Colonic mucosa (tissue), 4 donors: ENCODE results near the gene UCP1. TPM values are rescaled to one million over a fixed set of nuclear protein-coding genes. Genes with fewer than 3 reads are reported as not detected.
"Not testable (repeated sequence)": the region's sequence is repeated elsewhere in the genome, so short reads cannot be mapped to it uniquely, and the experiment has no call there.

ENCODE experiments used
- DNase-seq: peaks from one replicate; pipeline ENCODE4 v3.0.0-alpha.2; 2020
- H3K27ac ChIP-seq: fragments of 200-600 bp; one replicate; pipeline ENCODE4 v1.8.0; 2021
- H3K27me3 ChIP-seq: fragments of 200-600 bp; one replicate; pipeline ENCODE4 v1.8.0; 2021
- H3K36me3 ChIP-seq: fragments of 200-600 bp; one replicate; pipeline ENCODE4 v1.8.0; 2021
- H3K4me1 ChIP-seq: fragments of 200-600 bp; one replicate; pipeline ENCODE4 v1.8.0; 2021; ENCODE audit warnings: mild to moderate bottlenecking
- H3K4me3 ChIP-seq: fragments of 200-600 bp; one replicate; pipeline ENCODE4 v1.8.0; 2021
- H3K9ac ChIP-seq, 2 donors: one replicate each; pipeline ENCODE4 v1.7.0; 2013; ENCODE audit warnings: control low read depth in 2 of 2, low read depth in 2 of 2, low read length in 2 of 2
- H3K9me3 ChIP-seq: fragments of 200-600 bp; one replicate; pipeline ENCODE4 v1.8.0; 2021
- CTCF ChIP-seq: fragments of 200-600 bp; IDR thresholded peaks from one replicate; pipeline ENCODE4 v1.8.0; 2022; ENCODE audit warnings: antibody characterized with exemption, mild to moderate bottlenecking
- intact Hi-C: fragments of 100-400 bp; cut with DNase I; formaldehyde crosslinking; loops from one replicate; pipeline ENCODE4 v1.14.1; 2022
- total RNA-seq, 2 donors: library from RNA; stranded (reverse); fragmentation: NEBNext Ultra II Directional in 1 of 2; extraction: Animal tissue kit (Norgen Biotek cat#: 25700) in 1 of 2; gene quantifications; one replicate each; pipeline ENCODE4 v1.2.1, GENCODE V29; 2021
- donor health status: healthy.
- donor health status: DM: no; HTN: no; CAD: no.
- donor health status: DM: no; HTN: no; CAD: no.

Gene UCP1
- total RNA-seq, 2 donors from 2014 or later, result not detected

- no peaks in the 10 kb centered on the region for H3K27me3 ChIP-seq
- H3K4me3 ChIP-seq, result no peak overlapping the region
- H3K36me3 ChIP-seq, result no peaks in the 10 kb centered on the region
- no peak overlapping the region for H3K9ac ChIP-seq
- H3K4me1 ChIP-seq, result no peaks in the 10 kb centered on the region
- no peak for DNase-seq
- intact Hi-C loops, result no loop called here
- no peaks in the 10 kb centered on the region for H3K9me3 ChIP-seq
- H3K27ac ChIP-seq, result no peak overlapping the region
- no peak for TF ChIP-seq CTCF
These were observed 34.7 kb downstream of the UCP1 start for GRCh38 chr4:140533951-140534480.

- no peaks in the 10 kb centered on the region for H3K9me3 ChIP-seq
- H3K27ac ChIP-seq, result no peak overlapping the region
- no peak overlapping the region for H3K9ac ChIP-seq
- no peaks in the 10 kb centered on the region for H3K27me3 ChIP-seq
- no peaks in the 10 kb centered on the region for H3K4me1 ChIP-seq
- no peak for TF ChIP-seq CTCF
- intact Hi-C loops, result no loop called here
- H3K36me3 ChIP-seq, result no peaks in the 10 kb centered on the region
- H3K4me3 ChIP-seq, result no peak overlapping the region
- DNase-seq, result no peak
These were observed 39.3 kb downstream of the UCP1 start for GRCh38 chr4:140529434-140529833.

GRCh38 chr4:140523857-140524742 is 44.7 kb downstream of the UCP1 start, which contains the start of gene ELMOD2:
Gene ELMOD2, plus strand, starts transcription at chr4:140524168. Its CDS starts 1,261 bp downstream, at chr4:140525429.
- intact Hi-C loops, result no loop called here
- Histone ChIP-seq H3K27me3 (no peaks in the 10 kb centered on the region), H3K4me3 (peak within 1 kb of the TSS; percentile 84), H3K27ac (peak within 1 kb of the TSS; percentile 71), H3K36me3 (no peaks in the 10 kb centered on the region), H3K4me1 (no peaks in the 10 kb centered on the region), H3K9me3 (no peaks in the 10 kb centered on the region), H3K9ac (peak within 1 kb of the TSS; percentile 89 to 92)
- peak; percentile 99 for DNase-seq
- peak; percentile 94 for TF ChIP-seq CTCF

- H3K27me3 ChIP-seq, result no peaks in the 10 kb centered on the region
- no peaks in the 10 kb centered on the region for H3K4me1 ChIP-seq
- peak overlapping the region; percentile 84 for H3K4me3 ChIP-seq
- H3K9ac ChIP-seq, result peak overlapping the region in 1 of 2 donors; percentile 9
- TF ChIP-seq CTCF, result no peak
- no peak for DNase-seq
- intact Hi-C loops, result no loop called here
- no peak overlapping the region for H3K27ac ChIP-seq
- no peaks in the 10 kb centered on the region for H3K36me3 ChIP-seq
- no peaks in the 10 kb centered on the region for H3K9me3 ChIP-seq
These were observed 45.3 kb downstream of the UCP1 start for GRCh38 chr4:140523370-140523856.

GRCh38 chr4:140515423-140515822 is 53.3 kb downstream of the UCP1 start:
- H3K27me3 ChIP-seq, result no peaks in the 10 kb centered on the region
- TF ChIP-seq CTCF, result no peak
- DNase-seq, result no peak
- H3K4me3 ChIP-seq, result no peak overlapping the region
- H3K36me3 ChIP-seq, result no peaks in the 10 kb centered on the region
- no peak overlapping the region for H3K9ac ChIP-seq
- intact Hi-C loops, result no loop called here
- no peak overlapping the region for H3K27ac ChIP-seq
- H3K9me3 ChIP-seq, result no peaks in the 10 kb centered on the region
- no peaks in the 10 kb centered on the region for H3K4me1 ChIP-seq

GRCh38 chr4:140513765-140514164 is 55.0 kb downstream of the UCP1 start:
- H3K27ac ChIP-seq, H3K27me3 ChIP-seq, H3K9ac ChIP-seq, H3K36me3 ChIP-seq, H3K4me1 ChIP-seq, DNase-seq, H3K4me3 ChIP-seq, intact Hi-C loops, H3K9me3 ChIP-seq: not testable (repeated sequence)
